Activated T-cell treated with anti-CD3 and anti-CD28 coated beads, Interleukin-2, amount 50 U/mL, for 24 hours (primary cell): ENCODE measurements around the gene TNS1.

Source experiments
- DNase-seq: peaks from one replicate; pipeline ENCODE4 v3.0.0-alpha.2; 2020
- H3K27ac Mint-ChIP-seq: 2 replicates; pipeline ENCODE4 v1.8.0; 2020; ENCODE audit warnings: mild to moderate bottlenecking, mixed read lengths
- H3K27me3 Mint-ChIP-seq: 2 replicates; pipeline ENCODE4 v1.8.0; 2020; ENCODE audit warnings: mixed read lengths
- H3K36me3 Mint-ChIP-seq: 2 replicates; pipeline ENCODE4 v1.8.0; 2020; ENCODE audit warnings: low read depth, mixed read lengths
- H3K4me1 Mint-ChIP-seq: 2 replicates; pipeline ENCODE4 v1.8.0; 2020; ENCODE audit warnings: low read depth, mixed read lengths
- H3K4me3 Mint-ChIP-seq: 2 replicates; pipeline ENCODE4 v1.8.0; 2020; ENCODE audit warnings: mild to moderate bottlenecking, moderate library complexity, mixed read lengths
- H3K9me3 Mint-ChIP-seq: 2 replicates; pipeline ENCODE4 v1.8.0; 2020; ENCODE audit warnings: mixed read lengths

The TNS1 gene

DNA sequence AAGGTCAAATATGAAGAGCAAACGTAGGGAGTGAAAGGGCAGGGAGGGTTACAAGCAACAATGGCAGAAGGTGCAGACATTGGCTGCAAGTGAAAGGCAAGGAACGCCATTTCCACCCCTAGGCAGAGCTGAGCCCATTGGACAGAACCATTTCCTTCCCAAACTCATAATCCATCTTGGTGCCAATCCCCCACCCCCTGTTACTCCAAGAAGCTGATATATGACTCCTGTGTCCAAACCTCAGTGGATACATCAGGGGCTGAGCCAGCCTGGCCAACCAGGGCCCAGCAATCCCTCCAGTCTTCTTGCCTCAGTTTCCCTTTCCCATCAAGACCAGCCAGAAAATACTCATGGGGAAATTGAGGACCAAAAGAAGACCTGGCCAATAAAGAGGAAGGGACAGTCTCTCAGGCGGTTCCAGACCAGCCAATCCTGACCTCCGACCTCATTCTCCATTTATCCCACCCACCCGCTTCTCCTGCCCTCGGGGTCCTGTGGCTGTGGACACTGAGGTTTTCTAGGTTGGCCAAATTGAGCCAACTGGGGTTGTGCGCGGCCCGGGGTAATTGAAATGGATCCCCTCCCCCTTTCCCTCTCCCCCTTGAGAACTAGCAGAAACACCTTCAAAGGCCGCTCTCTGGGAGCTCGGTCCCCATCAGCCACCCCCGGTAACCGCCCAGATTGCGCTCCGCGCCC lies 24.8 kb downstream of the TNS1 start:
- Mint-ChIP-seq H3K27me3 (peaks cover 18% of the 10 kb centered on the region), H3K4me3 (no peak overlapping the region), H3K9me3 (no peaks in the 10 kb centered on the region), H3K36me3 (no peaks in the 10 kb centered on the region), H3K27ac (no peak overlapping the region), H3K4me1 (no peaks in the 10 kb centered on the region)
- DNase-seq: no peak

DNA sequence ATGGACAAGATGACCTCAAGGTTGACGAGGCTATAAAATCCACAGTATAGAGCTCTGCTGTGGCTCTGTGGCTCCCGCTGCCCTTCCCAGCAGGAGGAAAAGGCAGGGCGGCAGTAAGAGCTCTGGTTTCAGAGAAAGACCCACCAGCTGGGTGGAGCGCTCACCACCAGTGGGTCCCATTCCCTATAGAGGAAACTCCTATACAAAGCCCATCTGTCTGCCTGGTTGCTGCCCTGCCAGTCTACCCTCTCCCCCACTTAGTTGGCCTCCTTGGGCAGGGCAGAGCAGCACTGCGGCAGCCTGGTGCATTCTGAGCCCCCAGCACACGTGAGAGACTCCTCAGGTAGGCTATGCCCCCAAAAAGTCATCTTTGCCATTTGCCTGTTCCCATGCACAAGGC lies 26.5 kb downstream of the TNS1 start:
- Mint-ChIP-seq H3K9me3 (no peaks in the 10 kb centered on the region), H3K36me3 (no peaks in the 10 kb centered on the region), H3K4me1 (no peaks in the 10 kb centered on the region), H3K27me3 (peaks cover 18% of the 10 kb centered on the region), H3K27ac (no peak overlapping the region), H3K4me3 (no peak overlapping the region)
- DNase-seq: no peak

DNA sequence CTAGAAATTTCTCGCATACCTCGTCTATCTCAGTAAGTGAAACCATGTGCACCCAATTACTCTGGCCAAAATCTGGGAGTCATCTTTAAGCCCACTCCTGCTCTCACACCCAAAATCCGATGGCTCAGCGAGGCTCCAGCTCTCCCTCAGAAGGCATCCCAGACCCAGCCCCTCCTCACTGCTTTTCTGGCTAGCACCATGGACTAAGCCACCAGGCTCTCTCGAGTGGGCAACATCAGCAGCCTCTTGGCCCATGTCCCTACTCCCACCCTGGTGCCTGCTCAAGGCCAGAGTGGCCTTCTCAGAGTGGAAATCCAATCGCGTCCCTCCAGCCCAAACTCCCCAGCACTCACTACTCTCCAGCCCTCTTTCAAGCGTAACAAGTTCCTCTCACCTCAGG lies 27.2 kb downstream of the TNS1 start:
- Mint-ChIP-seq H3K9me3 (no peaks in the 10 kb centered on the region), H3K4me1 (no peaks in the 10 kb centered on the region), H3K4me3 (no peak overlapping the region), H3K27ac (no peak overlapping the region), H3K27me3 (peaks cover 15% of the 10 kb centered on the region), H3K36me3 (no peaks in the 10 kb centered on the region)
- no peak for DNase-seq

DNA sequence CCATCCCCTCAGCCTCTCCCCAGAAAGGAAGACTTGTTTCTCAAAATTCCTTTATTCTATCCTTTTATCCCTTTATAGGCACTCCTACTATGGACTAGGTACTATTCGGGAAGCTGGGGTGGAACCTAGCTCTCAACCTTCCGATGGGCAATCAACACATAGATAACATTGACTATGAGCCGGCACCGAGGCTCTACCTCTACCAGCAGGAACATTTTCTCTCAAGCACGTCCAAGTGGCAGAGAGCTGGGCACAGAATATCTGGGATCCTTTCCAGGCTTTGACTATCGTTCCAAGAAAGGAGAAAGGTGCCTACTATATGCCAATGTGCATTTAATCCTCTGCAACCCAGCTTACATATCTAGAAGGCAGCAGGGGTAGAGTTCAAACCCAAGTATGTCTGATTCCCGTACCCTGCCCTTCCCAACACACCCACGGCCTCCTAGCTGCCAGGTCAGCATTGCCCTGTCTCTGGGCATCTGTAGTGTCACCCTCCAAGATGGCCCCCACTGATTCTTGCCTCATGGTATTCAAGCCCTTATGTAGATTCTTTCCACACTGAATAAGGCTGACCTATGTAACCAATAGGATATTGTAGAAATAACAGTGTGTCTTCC lies 28.3 kb downstream of the TNS1 start:
- no peak overlapping the region for H3K4me3 Mint-ChIP-seq
- no peaks in the 10 kb centered on the region for H3K36me3 Mint-ChIP-seq
- DNase-seq: no peak
- H3K9me3 Mint-ChIP-seq: no peaks in the 10 kb centered on the region
- no peak overlapping the region for H3K27ac Mint-ChIP-seq
- no peaks in the 10 kb centered on the region for H3K4me1 Mint-ChIP-seq
- peaks cover 12% of the 10 kb centered on the region for H3K27me3 Mint-ChIP-seq

DNA sequence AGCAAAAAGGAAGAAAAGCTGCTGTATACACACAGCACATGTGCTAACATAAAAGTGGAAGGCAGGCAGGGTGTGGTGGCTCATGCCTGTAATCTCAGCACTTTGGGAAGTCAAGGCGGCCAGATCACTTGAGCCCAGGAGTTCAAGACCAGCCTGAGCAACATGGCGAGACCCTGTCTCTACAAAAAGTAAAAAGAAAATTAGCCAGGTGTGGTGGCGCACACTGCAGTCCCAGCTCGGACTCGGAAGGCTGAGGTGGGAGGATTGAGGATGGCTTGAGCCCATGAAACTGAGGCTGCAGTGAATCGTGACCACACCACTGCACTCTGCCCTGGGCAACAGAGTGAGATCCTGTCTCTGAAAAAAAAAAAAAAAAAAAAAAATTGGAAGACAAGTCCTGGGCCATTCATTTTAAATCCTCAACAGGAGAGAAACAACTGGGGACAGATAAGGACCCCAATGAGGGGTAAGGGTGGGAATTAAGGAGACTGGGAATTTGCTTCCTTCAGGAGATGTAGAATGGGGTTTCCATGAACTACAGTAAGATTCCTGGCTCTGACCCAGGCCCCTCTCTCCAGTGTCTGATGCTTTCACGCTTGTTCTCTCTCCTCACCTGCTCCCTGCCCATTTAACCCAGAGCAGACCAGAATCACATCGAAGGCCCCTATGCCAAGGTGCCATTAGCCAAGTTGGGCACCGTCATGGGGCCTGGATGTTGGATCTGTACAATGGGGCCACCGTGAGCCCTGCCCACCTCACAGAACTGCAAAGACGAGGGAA lies 29.6 kb downstream of the TNS1 start:
- H3K27ac Mint-ChIP-seq: no peak overlapping the region
- H3K9me3 Mint-ChIP-seq: no peaks in the 10 kb centered on the region
- H3K4me3 Mint-ChIP-seq: no peak overlapping the region
- H3K27me3 Mint-ChIP-seq: peaks cover 7% of the 10 kb centered on the region
- DNase-seq: no peak
- no peaks in the 10 kb centered on the region for H3K36me3 Mint-ChIP-seq
- H3K4me1 Mint-ChIP-seq: no peaks in the 10 kb centered on the region

DNA sequence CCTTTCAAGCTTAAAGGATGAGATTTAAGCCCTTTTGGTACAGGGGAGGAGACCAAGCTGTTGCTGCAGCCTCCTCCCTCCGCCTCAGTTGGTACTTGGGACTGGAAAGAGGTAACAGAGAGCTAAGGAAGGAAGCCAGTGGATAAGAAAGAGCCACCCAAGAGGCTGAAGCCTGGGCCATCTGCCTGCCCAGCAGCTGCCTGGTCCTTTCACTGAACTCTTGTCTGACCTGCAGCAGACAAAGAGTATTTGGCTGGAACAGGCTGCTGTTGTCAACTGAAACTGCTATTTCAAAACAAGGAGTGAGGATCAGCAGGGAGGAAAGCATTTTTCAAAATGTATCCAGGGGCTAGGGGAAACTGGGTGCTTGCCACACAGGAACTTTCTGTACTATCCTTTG lies 30.3 kb downstream of the TNS1 start:
- Mint-ChIP-seq H3K36me3 (no peaks in the 10 kb centered on the region), H3K27ac (no peak overlapping the region), H3K9me3 (no peaks in the 10 kb centered on the region), H3K4me3 (no peak overlapping the region), H3K4me1 (no peaks in the 10 kb centered on the region), H3K27me3 (peaks cover 14% of the 10 kb centered on the region)
- no peak for DNase-seq

DNA sequence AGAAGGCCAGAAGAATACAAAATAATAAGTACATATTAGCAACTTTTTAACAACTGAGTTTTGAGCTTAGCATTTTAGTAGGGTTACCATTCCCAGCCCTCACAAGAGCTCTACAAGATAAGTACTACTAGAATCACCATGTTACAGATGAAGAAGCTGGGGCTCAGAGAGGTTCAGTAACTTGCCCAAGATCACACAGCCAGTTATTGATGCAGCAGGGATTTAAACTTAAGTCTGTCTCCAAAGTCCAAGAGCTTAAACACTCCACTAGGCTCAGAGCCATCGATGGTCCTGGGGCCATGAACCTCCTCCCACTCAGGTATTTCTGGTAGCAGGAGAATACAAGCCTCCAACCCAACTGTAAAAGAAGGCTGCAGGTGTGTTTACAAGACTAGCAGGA lies 30.8 kb downstream of the TNS1 start:
- DNase-seq: no peak
- Mint-ChIP-seq H3K4me3 (no peak overlapping the region), H3K9me3 (no peaks in the 10 kb centered on the region), H3K4me1 (no peaks in the 10 kb centered on the region), H3K27me3 (peaks cover 14% of the 10 kb centered on the region), H3K27ac (no peak overlapping the region), H3K36me3 (no peaks in the 10 kb centered on the region)

DNA sequence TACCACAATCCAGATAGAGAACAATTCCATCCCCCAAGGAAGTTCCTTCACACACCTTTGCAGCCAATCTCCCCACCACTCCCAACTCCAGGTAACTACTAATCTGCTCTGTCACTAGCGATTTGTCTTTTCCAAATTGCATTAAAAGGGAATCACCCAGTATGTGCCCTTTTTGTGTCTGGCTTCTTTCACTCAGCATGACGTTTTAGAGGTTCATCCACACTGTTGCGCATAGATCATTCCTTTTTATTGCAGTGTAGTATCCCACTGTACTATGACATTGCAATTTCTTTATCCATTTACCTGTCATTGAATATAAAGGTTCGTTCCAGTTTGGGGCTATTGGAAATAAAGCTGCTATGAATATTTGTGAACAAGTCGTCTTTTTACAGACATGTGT lies 31.6 kb downstream of the TNS1 start:
- no peak for DNase-seq
- Mint-ChIP-seq H3K9me3 (no peaks in the 10 kb centered on the region), H3K4me3 (no peak overlapping the region), H3K36me3 (no peaks in the 10 kb centered on the region), H3K27ac (no peak overlapping the region), H3K27me3 (peaks cover 16% of the 10 kb centered on the region), H3K4me1 (no peaks in the 10 kb centered on the region)

DNA sequence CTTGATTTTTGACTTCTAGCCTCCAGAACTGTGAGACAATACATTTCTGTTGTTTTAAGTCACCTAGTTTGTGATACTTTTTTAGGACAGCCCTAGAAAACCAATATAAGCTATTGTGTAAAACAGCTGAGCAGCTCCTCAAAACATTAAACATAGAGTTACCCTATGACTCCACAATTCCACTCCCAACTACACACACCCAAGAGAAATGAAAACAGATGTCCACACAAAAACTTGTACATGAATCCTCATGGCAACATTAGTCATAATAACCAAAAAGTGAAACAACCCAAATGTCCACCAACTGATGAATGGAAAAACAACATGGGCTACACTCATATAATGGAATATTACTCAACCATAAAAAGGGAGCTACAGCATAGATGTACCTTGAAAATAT lies 32.6 kb downstream of the TNS1 start:
- no peak overlapping the region for H3K27ac Mint-ChIP-seq
- peaks cover 22% of the 10 kb centered on the region for H3K27me3 Mint-ChIP-seq
- no peaks in the 10 kb centered on the region for H3K9me3 Mint-ChIP-seq
- H3K4me3 Mint-ChIP-seq: no peak overlapping the region
- H3K4me1 Mint-ChIP-seq: no peaks in the 10 kb centered on the region
- no peaks in the 10 kb centered on the region for H3K36me3 Mint-ChIP-seq
- no peak for DNase-seq

DNA sequence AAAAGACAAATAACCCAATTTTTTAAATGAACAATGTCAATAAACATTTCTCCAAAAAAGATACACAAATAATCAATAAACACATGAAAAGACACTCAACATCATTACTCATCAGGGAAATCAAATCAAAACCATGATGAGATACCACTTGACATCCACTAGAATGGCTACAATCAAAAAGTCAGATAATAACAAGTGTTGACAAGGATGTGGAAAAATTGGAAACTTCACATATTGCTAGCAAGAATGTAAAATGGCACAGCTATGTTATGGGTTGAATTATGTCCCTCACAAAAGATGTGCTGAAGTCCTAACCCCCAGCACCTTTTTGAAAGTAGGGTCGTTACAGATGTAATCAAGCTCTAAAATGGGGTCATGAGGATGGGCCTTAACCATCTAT lies 33.2 kb downstream of the TNS1 start:
- H3K9me3 Mint-ChIP-seq: no peaks in the 10 kb centered on the region
- H3K4me1 Mint-ChIP-seq: no peaks in the 10 kb centered on the region
- peaks cover 22% of the 10 kb centered on the region for H3K27me3 Mint-ChIP-seq
- no peaks in the 10 kb centered on the region for H3K36me3 Mint-ChIP-seq
- no peak overlapping the region for H3K27ac Mint-ChIP-seq
- DNase-seq: no peak
- H3K4me3 Mint-ChIP-seq: no peak overlapping the region

DNA sequence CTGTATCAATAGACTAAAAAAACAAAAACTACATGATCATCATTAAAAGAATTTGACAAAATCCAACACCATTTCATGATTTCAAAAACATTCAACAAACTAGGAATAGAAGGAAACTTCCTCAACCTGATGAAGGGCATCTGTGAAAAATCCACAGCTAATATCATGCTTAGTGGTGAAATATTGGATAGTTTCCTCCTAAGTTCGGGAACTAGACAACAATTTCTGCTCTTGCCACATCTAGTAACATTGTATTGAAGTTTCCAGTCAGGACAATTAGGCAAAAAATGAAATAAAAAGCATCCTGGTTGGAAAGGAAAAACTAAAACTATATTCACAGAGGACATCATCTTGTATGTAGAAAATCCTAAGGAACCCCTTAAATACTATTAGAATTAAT lies 34.8 kb downstream of the TNS1 start:
- Mint-ChIP-seq H3K36me3 (no peaks in the 10 kb centered on the region), H3K4me1 (no peaks in the 10 kb centered on the region), H3K9me3 (no peaks in the 10 kb centered on the region), H3K27me3 (peaks cover 18% of the 10 kb centered on the region), H3K27ac (no peak overlapping the region), H3K4me3 (no peak overlapping the region)
- no peak for DNase-seq

DNA sequence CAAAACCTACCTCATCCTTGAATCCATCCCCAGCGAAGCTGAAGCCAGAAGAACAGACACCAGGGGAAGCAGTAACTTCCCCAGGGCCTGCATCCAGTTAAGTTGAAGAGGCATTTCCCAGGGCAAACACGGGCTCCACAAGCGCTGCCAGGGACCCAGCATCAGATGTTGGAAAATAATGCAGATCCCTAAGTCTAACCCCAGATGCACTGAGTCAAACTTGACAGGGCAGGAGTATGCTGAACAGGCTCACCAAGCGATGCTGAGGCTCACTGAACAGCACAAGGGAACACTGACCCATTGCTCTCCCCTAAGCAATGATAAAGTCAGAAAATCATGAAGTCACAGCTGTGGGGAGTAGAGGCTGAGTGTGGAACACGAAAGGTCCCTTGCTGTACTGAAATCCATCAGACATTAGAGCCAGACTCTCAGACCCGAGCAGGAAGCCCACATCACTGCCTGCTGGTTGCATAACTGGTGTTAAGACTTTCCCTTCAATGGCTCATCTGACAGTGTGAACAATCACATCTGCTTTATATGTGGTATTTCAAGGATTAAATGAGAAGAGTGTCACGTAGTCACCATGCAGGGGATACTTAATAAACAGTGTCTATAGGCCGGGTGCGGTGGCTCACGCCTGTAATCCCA lies 36.2 kb downstream of the TNS1 start:
- Mint-ChIP-seq H3K27ac (no peak overlapping the region), H3K9me3 (no peaks in the 10 kb centered on the region), H3K4me3 (no peak overlapping the region), H3K4me1 (no peaks in the 10 kb centered on the region), H3K36me3 (no peaks in the 10 kb centered on the region), H3K27me3 (peaks cover 18% of the 10 kb centered on the region)
- DNase-seq: no peak

DNA sequence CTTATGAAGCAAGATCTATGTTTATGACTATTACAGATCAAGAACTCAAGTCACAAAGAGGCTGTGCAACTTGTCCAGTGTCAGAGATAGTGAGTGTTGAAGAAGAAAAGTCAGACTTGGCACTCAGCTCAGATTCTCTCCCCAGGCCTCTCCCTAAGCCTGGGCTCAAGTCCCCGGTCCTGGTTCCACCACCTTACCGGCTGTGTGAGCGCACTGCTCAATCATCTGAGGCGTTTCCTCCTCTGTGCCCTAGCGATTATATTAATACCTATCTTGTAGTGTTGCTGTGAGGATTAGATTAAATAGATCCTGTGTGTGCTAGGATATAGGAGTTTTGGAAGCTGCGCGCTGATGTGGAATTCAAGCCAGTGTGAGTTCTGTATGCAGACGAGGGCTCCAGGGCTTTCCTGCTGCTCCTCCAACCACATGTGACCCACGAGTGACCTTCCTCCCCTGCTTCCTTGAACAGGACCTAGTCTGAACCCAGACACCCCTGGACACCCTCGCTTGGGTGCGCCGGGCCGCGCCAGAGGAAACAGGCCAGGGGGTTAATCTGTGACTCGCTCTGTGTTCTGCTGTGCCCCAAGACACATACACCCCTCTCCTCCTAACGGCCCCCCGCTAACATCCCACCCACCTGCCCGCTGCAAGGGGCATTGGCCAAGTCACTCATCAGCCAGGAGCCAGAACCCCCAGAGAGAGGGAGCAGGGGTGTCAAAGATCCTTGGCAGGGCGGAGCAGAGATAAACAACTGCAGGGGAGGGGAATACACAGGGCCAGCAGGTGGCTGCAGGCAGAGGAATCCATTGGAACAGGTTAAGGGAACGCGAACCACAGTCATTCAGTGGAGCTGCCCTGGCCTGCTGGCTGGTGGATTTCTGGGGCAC lies 38.3 kb downstream of the TNS1 start:
- no peaks in the 10 kb centered on the region for H3K4me1 Mint-ChIP-seq
- no peaks in the 10 kb centered on the region for H3K9me3 Mint-ChIP-seq
- no peak overlapping the region for H3K27ac Mint-ChIP-seq
- no peaks in the 10 kb centered on the region for H3K36me3 Mint-ChIP-seq
- no peak for DNase-seq
- peaks cover 14% of the 10 kb centered on the region for H3K27me3 Mint-ChIP-seq
- no peak overlapping the region for H3K4me3 Mint-ChIP-seq

DNA sequence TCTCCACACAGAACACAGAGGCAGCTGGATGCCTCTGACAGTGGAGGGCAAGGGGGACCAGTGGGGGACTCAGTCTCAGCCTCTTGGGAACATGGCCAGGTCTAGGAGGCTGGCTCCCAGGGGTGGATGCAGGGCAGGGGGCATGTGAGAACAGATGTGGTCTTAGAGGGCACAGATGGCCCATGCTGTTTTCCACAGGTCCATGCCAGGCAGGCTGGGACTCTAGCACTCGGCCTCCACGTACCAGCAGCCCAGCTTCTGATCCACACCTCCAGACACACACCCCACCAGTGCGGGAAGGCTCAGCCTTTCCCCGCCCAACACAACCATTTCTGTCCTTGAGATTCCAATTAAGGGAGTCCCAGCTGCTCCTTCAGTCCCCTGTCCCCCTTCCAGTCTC lies 42.4 kb downstream of the TNS1 start:
- Mint-ChIP-seq H3K27ac (no peak overlapping the region), H3K36me3 (no peaks in the 10 kb centered on the region), H3K9me3 (no peaks in the 10 kb centered on the region), H3K4me3 (no peak overlapping the region), H3K4me1 (no peaks in the 10 kb centered on the region), H3K27me3 (peaks cover 4% of the 10 kb centered on the region)
- no peak for DNase-seq
